Common myeloid progenitor, CD34-positive (primary cell): ENCODE measurements around the gene ACSL5.

Source experiments
- CTCF ChIA-PET: fragments of 350-600 bp; sonication (Branson Sonifier 250); formaldehyde crosslinking; loops from one replicate; lab custom pipeline; 2021; ENCODE audit warnings: antibody characterized with exemption; lab: Charles Lee
- POLR2A ChIA-PET: fragments of 350-600 bp; sonication (Branson Sonifier 250); formaldehyde crosslinking; loops from one replicate; lab custom pipeline; 2021; ENCODE audit warnings: antibody characterized with exemption; lab: Charles Lee
- DNase-seq, 3 donors: peaks; one replicate each; pipeline versions ENCODE4 v3.0.0 to v3.0.0-alpha.2; 2013
- H3K27ac ChIP-seq, 2 experiments: 1 replicate in 1 of 2; 2 replicates in 1 of 2; pipeline ENCODE4 v1.7.0; 2013; ENCODE audit warnings: inconsistent platforms in 2 of 2, low read length in 2 of 2, mild to moderate bottlenecking in 2 of 2, low read depth in 1 of 2, moderate library complexity in 1 of 2; ENCODE audit not compliant: severe bottlenecking in 2 of 2, insufficient read depth in 1 of 2, poor library complexity in 1 of 2
- H3K27me3 ChIP-seq, 5 experiments: replicated peaks in 2 of 5; 1 replicate in 3 of 5; 2 replicates in 2 of 5; pipeline versions ENCODE4 v1.6.1 to v1.7.0; 2013; ENCODE audit warnings: low read length in 4 of 5, mild to moderate bottlenecking in 2 of 5, moderate library complexity in 2 of 5, inconsistent platforms in 1 of 5; ENCODE audit not compliant: insufficient read depth in 5 of 5, control insufficient read depth in 4 of 5
- H3K36me3 ChIP-seq, 4 experiments: 1 replicate in 2 of 4; 2 replicates in 2 of 4; pipeline versions ENCODE4 v1.6.1 to v1.7.0; 2013; ENCODE audit warnings: low read length in 3 of 4, control low read depth in 1 of 4, mild to moderate bottlenecking in 1 of 4; ENCODE audit not compliant: control insufficient read depth in 4 of 4, insufficient read depth in 4 of 4
- H3K4me1 ChIP-seq, 4 experiments: 1 replicate in 3 of 4; 2 replicates in 1 of 4; pipeline versions ENCODE4 v1.6.1 to v1.7.1; 2013; ENCODE audit warnings: low read length in 3 of 4, mild to moderate bottlenecking in 3 of 4, control low read depth in 1 of 4, inconsistent platforms in 1 of 4, moderate library complexity in 1 of 4; ENCODE audit not compliant: control insufficient read depth in 4 of 4, insufficient read depth in 4 of 4; ENCODE audit errors: control extremely low read depth in 1 of 4
- H3K4me3 ChIP-seq, 7 experiments: 1 replicate in 4 of 7; 2 replicates in 3 of 7; pipeline versions ENCODE4 v1.5.1 to v1.7.0; 2013; ENCODE audit warnings: mild to moderate bottlenecking in 7 of 7, low read length in 6 of 7, moderate library complexity in 6 of 7, inconsistent platforms in 2 of 7, low read depth in 2 of 7, control low read depth in 1 of 7; ENCODE audit not compliant: insufficient read depth in 4 of 7, control insufficient read depth in 1 of 7; ENCODE audit errors: extremely low read depth in 1 of 7
- H3K9me3 ChIP-seq, 5 experiments: 1 replicate in 4 of 5; 2 replicates in 1 of 5; pipeline versions ENCODE4 v1.6.1 to v1.7.1; 2013; ENCODE audit warnings: low read length in 4 of 5, mild to moderate bottlenecking in 2 of 5, inconsistent platforms in 1 of 5, low read depth in 1 of 5, moderate library complexity in 1 of 5; ENCODE audit not compliant: control insufficient read depth in 4 of 5, insufficient read depth in 2 of 5; ENCODE audit errors: control extremely low read depth in 1 of 5
- WGBS: methylation state at CpG from one replicate; pipeline ENCODE4 v1.1.5; 2013; ENCODE audit not compliant: insufficient coverage; 5-methylcytosine and 5-hydroxymethylcytosine counted together

ACSL5 gene

DNA sequence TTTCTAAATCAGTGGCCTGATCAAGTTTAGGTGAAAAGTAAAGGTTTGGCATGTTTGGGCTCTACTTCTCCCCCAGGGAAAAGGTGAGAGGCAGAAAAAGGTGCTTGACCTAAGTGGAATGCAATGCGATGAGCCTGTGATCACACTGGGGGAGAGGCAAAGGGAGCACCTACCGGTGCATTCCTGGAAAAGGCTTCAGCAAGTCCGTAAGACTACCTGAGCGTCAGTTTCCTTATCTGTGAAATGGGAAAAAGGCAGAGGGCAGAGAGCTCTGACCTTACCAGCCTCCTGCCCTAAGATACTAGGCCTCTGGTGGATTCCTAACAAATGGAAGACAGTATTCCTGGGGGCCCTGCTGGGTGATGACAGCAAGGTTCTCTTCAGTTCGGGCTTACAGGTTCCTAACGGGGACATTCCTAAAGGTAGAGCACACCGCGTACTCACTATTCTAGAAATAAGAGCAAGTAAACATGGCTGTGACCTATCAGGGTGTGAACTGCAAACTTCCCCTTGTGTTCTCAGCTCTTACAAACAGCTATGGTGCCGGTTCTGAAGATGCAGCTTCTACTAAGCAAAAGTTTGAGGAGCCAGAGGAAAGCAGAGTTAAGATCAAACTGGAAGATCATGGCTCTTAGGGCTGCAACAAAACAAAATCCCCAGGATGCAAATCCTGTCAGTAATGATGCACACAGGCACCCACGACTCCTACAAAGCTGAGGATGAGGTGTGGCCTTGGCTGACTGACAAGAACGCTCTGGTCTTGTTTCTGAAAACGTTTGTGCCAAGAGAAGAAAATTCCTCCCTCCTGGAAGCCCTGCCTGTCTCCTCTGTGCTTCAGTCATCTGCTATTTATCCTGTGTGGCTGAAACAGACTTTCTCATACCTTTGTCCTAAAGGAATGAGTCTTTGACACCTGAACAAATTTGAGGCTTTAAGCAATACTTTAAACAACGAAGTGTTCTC lies 13.3 kb upstream of the ACSL5 start:
- DNase-seq: no peak
- Histone ChIP-seq H3K36me3 (no peaks in the 10 kb centered on the region), H3K9me3 (no peaks in the 10 kb centered on the region), H3K27ac (no peak overlapping the region), H3K27me3 (peaks cover 0 to 2% (median 0%) of the 10 kb centered on the region in 5 experiments), H3K4me3 (no peak overlapping the region), H3K4me1 (no peaks in the 10 kb centered on the region)
- CTCF ChIA-PET: interaction anchor here (0.8 kb wide), 1 partner anchor 10 kb away, joined by 3 read pairs; no protein-coding TSS in a partner anchor
- POLR2A ChIA-PET: no interaction called here
- WGBS: 92% methylated on average over 13 of the region's 13 CpGs

GRCh38 chr10:112361951-112362751 lies 11.8 kb upstream of the ACSL5 start:
- H3K36me3 ChIP-seq: no peaks in the 10 kb centered on the region
- no peaks in the 10 kb centered on the region for H3K9me3 ChIP-seq
- CTCF ChIA-PET: interaction anchor here (0.8 kb wide), 1 partner anchor 12 kb away, joined by 3 read pairs; no protein-coding TSS in a partner anchor
- H3K4me3 ChIP-seq: no peak overlapping the region
- H3K27ac ChIP-seq: no peak overlapping the region
- 73% methylated on average over 3 of the region's 6 CpGs for WGBS
- H3K27me3 ChIP-seq: peaks cover 0 to 1% (median 0%) of the 10 kb centered on the region in 5 experiments
- no peak for DNase-seq
- POLR2A ChIA-PET: no interaction called here
- H3K4me1 ChIP-seq: no peaks in the 10 kb centered on the region

DNA sequence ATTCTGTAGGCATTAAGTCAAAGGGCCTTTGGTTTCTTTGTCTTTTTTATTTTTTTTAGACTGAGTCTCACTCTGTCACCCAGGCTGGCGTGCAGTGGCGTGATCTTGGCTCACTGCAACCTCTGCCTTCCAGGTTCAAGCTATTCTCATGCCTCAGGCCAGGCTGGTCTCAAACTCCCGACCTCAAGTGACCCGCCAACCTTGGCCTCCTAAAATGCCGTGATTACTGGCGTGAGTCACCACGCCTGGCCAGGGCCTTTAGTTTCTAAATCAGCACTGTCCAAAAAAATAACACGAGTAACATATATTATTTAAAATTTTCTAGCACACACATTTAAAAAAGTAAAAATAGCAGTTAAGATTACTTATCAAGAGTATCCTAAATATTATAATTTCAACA lies 11.1 kb upstream of the ACSL5 start:
- no peaks in the 10 kb centered on the region for H3K36me3 ChIP-seq
- ChIA-PET CTCF (interaction anchor here (0.8 kb wide), 1 partner anchor 12 kb away, joined by 3 read pairs; no protein-coding TSS in a partner anchor), POLR2A (no interaction called here)
- H3K9me3 ChIP-seq: no peaks in the 10 kb centered on the region
- no peak overlapping the region for H3K4me3 ChIP-seq
- no peaks in the 10 kb centered on the region for H3K27me3 ChIP-seq
- 98% methylated on average over 7 of the region's 8 CpGs for WGBS
- H3K4me1 ChIP-seq: no peaks in the 10 kb centered on the region
- DNase-seq: no peak
- H3K27ac ChIP-seq: no peak overlapping the region

DNA sequence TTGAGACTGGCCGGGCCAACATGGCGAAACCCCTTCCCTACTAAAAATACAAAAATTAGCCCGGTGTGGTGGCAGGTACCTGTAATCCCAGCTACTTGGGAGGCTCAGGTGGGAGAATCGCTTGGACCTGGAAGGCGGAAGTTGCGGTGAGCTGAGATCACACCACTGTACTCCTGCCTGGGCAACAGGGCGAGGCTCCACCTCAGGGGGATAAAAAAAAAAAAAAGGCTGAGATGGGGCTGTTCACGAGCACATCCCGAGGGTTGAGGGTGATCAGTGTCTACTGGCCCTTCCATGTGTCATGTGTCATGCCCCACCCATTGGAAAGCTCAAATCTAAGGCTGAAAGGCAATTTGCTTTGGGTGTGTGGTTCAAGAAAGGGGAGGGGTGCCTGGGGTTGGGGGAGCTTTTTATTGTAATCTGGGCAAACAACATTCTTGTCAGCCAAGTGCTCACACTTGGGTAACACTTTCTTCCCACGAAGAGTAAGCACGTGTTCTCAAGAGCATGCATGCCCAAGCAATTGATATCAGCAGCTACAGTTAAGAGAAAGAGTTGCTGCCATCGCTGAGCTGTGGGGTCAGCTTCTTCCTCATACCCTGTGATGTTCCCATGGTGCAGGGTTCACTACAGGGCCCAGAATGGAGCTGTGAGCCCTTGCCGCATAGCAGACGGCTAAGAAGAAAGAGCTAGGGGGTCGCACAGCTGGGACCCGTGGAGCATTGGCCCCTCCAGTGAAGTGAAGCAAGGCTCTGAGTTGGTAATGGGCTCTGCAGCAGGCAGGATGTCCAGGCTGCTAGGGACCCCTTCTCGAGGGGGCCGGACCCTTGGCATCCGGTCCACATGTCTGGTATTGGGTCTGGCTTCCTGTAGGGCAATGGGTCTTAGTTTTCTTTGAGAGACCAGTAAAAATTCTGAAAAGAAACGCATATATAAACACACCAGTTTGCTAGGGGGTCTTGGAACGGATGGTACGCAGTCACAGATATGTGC lies 9.9 kb upstream of the ACSL5 start:
- ChIA-PET POLR2A (interaction anchor here (0.6 kb wide), 1 partner anchor 12 kb away, joined by 3 read pairs; no protein-coding TSS in a partner anchor), CTCF (interaction anchor here (0.6 to 1.5 kb wide), 2 partner anchors 10 to 15 kb away, joined by 3 to 5 read pairs; partner anchors contain the start of gene ACSL5)
- Histone ChIP-seq H3K36me3 (no peaks in the 10 kb centered on the region), H3K27me3 (no peaks in the 10 kb centered on the region), H3K4me3 (no peak overlapping the region), H3K9me3 (no peaks in the 10 kb centered on the region), H3K4me1 (no peaks in the 10 kb centered on the region), H3K27ac (no peak overlapping the region)
- DNase-seq: no peak
- WGBS: 98% methylated on average over 18 of the region's 22 CpGs

DNA sequence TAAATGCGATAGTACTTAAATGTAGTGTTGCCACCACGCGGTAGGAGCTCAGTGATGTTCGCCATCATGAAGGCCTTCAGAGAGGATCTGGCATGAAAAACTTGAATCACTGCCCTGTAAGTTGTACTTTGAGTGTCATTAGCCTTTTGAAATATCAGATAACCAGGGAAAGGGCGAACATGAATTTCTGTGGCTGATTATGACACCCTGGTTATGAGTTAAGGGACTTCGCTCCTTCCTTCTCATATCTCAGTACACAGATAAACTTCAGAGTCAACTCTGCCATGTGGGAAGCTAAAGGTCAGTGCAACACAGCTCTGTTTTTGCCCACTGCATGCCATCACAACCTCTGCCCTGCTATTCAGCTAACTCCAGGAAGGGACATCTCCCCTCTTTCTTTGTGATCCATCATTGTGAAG lies 8.9 kb upstream of the ACSL5 start:
- no peaks in the 10 kb centered on the region for H3K9me3 ChIP-seq
- WGBS: 90% methylated on average over 6 of the region's 6 CpGs
- no peaks in the 10 kb centered on the region for H3K4me1 ChIP-seq
- ChIA-PET CTCF (interaction anchor here (1.5 kb wide), 1 partner anchor 9 kb away, joined by 5 read pairs; the partner anchor contains the start of gene ACSL5), POLR2A (no interaction called here)
- H3K4me3 ChIP-seq: no peak overlapping the region
- H3K27ac ChIP-seq: no peak overlapping the region
- DNase-seq: no peak
- no peaks in the 10 kb centered on the region for H3K36me3 ChIP-seq
- H3K27me3 ChIP-seq: no peaks in the 10 kb centered on the region

DNA sequence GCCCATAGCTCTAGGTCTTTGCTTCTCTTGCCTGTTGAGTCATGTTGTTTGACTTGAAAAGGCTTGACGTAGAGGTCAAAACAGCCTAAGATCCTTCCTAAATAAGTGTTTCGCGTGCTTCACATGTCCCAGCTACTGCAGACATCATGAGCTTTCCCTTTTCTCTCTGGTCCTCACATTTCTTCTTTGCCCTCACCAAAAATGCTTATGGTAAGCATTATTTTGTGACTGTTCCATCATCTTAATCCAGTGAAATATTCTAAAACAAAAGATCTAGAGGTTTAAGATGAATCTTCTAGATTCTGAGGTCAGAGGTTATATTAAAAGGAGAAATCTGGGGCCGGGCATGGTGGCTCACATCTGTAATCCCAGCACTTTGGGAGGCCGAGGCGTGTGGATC lies 8.5 kb upstream of the ACSL5 start:
- CTCF ChIA-PET: interaction anchor here (1.1 to 1.5 kb wide), 2 partner anchors 8 to 49 kb away, joined by 3 to 5 read pairs; partner anchors contain the start of gene ACSL5
- DNase-seq: no peak
- Histone ChIP-seq H3K4me3 (no peak overlapping the region), H3K27me3 (no peaks in the 10 kb centered on the region), H3K4me1 (no peaks in the 10 kb centered on the region), H3K36me3 (no peaks in the 10 kb centered on the region), H3K9me3 (no peaks in the 10 kb centered on the region), H3K27ac (no peak overlapping the region)
- WGBS: 100% methylated on average over 1 of the region's 6 CpGs
- POLR2A ChIA-PET: no interaction called here
